Measurements from ENCODE around the gene PSKH1. TPM values are rescaled to one million over a fixed set of nuclear protein-coding genes. Genes with fewer than 3 reads are reported as not detected.

Gene PSKH1
- total and polyA plus RNA-seq, 9 of the 15 experiments (the other 6 are each of a cell fraction or from before 2014, with no cell fraction given) = 0.96 to 20.9 (median 9.4) TPM

DNA sequence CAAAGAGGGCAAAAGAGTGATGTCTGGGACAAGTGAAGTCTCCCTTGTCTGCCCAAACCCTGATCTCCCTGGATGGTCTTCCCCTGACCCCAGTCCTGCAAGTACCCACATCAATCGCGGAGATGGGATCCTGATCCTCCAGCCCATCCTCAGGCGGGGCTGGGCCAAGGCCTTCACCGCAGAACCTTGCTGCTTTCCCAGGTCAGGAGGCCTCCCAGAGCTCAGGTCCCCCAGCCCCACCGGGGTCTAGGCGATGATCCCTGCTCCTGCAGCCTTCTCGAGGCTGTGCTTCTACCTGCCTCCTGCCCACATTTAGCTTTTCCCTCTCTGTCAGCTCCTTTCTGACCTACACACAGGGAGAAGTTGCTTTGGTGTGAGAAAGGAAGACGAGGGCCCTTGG lies 69.1 kb downstream of the PSKH1 start (continued):
- TF ChIP-seq, protein P1, sequence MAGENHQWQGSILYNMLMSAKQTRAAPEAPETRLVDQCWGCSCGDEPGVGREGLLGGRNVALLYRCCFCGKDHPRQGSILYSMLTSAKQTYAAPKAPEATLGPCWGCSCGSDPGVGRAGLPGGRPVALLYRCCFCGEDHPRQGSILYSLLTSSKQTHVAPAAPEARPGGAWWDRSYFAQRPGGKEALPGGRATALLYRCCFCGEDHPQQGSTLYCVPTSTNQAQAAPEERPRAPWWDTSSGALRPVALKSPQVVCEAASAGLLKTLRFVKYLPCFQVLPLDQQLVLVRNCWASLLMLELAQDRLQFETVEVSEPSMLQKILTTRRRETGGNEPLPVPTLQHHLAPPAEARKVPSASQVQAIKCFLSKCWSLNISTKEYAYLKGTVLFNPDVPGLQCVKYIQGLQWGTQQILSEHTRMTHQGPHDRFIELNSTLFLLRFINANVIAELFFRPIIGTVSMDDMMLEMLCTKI (IDR thresholded peaks at IDR 0.05; ENCODE audit: partially characterized antibody) = no peak
- TF ChIP-seq SMAD1 (IDR thresholded peaks at IDR 0.05; ENCODE audit: low read depth, low read length, partially characterized antibody) = no peak

DNA sequence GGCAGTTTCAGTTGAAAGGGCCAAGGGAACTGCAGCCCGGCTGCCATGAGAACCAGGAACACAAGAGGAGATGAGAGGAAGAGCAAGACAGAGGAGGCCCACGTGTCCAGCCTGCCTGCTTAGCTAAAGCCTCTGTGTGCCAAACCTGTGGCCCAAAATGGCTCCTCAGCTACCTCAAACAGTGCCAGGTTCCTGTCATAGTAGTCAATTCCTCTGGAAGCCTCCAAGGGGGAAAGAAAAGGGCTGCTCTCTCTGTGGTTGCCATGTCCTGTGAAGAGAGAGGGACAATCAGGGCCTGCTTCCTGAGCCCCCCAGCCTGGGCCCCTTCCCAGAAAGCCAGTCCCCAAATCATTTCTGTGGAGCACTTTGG lies 70.2 kb downstream of the PSKH1 start:
- ATAC-seq (no peak), FAIRE-seq (no peak), DNase-seq (ENCODE audit: extremely low read depth in 1 of 4, low spot score in 3 of 4) (no peak)
- H3K4me1 ChIP-seq (replicated peaks in 1 of 2; ENCODE audit: control insufficient read depth in 2 of 2, insufficient read depth in 2 of 2, low read length in 2 of 2) = peaks cover 26 to 51% of the 10 kb centered on the region in 2 experiments; a peak in 4 of 5 replicates
- H3K9me3 ChIP-seq (replicated peaks; ENCODE audit: control insufficient read depth, insufficient read depth, low read depth, low read length) = no peaks in the 10 kb centered on the region
- ChIA-PET CTCF (ENCODE audit: low intra/inter-chr PET ratio) (no interaction called here), POLR2A (interaction anchor here (0.7 to 1.5 kb wide), 2 partner anchors 24 to 27 kb away, joined by 3 to 5 read pairs; partner anchors contain the start of gene PSMB10)
- H3K9ac ChIP-seq (ENCODE audit: insufficient read depth in 1 of 2, low read depth in 2 of 2, low read length in 2 of 2) = no peak overlapping the region; a peak in 1 of 4 replicates
- no TSS peak for BruUV-seq (replicated peaks)
- H3K36me3 ChIP-seq (ENCODE audit: control insufficient read depth, insufficient read depth, low read length) = peaks cover 69% of the 10 kb centered on the region; the same call in 2 of the 3 replicates
- H3K79me2 ChIP-seq (ENCODE audit: control insufficient read depth, insufficient read depth, low read length) = peaks cover 24% of the 10 kb centered on the region
- no peak overlapping the region for H3K4me3 ChIP-seq
- peaks cover 13% of the 10 kb centered on the region for H3K9me1 ChIP-seq (ENCODE audit: control insufficient read depth, insufficient read depth, low read length)
- 88% methylated on average over 2 of the region's 2 CpGs for WGBS (ENCODE audit: insufficient coverage, low coverage, missing lambda C conversion rate)
- H3K27me3 ChIP-seq (ENCODE audit: control insufficient read depth in 2 of 2, insufficient read depth in 2 of 2, low read length in 2 of 2) = no peaks in the 10 kb centered on the region
- no peak overlapping the region for H2AFZ ChIP-seq (ENCODE audit: low read depth, low read length)
- no peak overlapping the region for H3K4me2 ChIP-seq (ENCODE audit: insufficient read depth, low read length)
- intact Hi-C loops (cut with micrococcal nuclease) (no loop called here), in situ Hi-C loops (cut with MboI) (no loop called here)
- peaks cover 25% of the 10 kb centered on the region for H4K20me1 ChIP-seq (replicated peaks; ENCODE audit: control insufficient read depth, insufficient read depth, low read length)
- peak overlapping the region; percentile 26; the same call in 1 of the 3 replicates for H3K27ac ChIP-seq (ENCODE audit: extremely low read depth, low read depth, low read length)
- TF ChIP-seq, protein P2, sequence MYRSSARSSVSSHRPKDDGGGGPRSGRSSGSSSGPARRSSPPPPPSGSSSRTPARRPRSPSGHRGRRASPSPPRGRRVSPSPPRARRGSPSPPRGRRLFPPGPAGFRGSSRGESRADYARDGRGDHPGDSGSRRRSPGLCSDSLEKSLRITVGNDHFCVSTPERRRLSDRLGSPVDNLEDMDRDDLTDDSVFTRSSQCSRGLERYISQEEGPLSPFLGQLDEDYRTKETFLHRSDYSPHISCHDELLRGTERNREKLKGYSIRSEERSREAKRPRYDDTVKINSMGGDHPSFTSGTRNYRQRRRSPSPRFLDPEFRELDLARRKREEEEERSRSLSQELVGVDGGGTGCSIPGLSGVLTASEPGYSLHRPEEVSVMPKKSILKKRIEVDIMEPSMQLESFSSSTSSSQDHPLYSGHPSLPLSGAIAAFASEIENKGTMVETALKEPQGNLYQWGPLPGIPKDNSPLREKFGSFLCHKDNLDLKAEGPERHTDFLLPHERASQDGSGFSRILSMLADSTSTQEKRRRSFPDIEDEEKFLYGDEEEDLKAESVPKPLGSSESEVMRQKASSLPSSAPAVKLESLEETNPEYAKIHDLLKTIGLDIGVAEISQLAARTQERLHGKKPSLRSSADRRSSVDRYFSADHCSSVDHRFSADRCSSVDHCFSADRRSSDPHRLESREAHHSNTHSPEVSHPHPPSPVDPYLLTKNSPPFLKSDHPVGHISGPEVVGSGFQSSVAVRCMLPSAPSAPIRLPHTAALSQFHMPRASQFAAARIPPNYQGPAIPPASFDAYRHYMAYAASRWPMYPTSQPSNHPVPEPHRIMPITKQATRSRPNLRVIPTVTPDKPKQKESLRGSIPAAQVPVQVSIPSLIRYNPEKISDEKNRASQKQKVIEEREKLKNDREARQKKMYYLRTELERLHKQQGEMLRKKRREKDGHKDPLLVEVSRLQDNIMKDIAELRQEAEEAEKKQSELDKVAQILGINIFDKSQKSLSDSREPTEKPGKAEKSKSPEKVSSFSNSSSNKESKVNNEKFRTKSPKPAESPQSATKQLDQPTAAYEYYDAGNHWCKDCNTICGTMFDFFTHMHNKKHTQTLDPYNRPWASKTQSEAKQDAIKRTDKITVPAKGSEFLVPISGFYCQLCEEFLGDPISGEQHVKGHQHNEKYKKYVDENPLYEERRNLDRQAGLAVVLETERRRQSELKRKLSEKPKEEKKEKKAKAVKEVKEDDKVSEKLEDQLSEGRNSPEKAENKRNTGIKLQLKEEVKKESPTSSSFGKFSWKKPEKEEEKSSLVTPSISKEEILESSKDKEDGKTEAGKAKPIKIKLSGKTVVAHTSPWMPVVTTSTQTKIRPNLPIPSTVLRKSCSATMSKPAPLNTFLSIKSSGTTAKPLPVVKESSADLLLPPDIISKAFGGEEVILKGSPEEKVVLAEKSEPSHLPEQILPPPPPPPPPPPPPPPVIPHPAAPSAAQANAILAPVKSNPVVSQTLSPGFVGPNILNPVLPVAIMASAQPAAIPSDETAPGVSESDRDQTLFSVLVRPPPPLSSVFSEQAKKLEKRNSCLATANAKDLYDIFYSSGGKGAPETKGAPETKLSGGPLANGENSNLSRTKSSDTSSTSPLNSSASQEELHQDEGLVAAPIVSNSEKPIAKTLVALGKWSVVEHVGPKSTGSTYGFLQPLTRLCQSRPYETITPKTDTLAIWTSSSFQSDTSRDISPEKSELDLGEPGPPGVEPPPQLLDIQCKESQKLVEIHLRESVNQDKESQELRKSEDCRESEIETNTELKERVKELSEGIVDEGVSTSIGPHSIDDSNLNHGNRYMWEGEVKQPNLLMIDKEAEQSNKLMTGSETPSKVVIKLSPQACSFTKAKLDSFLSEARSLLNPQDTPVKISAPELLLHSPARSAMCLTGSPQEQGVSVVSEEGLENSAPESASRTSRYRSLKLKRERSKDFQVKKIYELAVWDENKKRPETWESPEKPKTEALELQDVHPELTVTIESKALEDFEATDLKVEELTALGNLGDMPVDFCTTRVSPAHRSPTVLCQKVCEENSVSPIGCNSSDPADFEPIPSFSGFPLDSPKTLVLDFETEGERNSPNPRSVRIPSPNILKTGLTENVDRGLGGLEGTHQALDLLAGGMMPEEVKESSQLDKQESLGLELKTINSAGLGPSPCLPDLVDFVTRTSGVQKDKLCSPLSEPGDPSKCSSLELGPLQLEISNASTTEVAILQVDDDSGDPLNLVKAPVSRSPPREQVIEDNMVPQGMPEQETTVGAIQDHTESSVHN (IDR thresholded peaks at IDR 0.05; ENCODE audit: borderline replicate concordance in 1 of 2, low read depth in 1 of 2) = no peak
- TF ChIP-seq, protein P3, sequence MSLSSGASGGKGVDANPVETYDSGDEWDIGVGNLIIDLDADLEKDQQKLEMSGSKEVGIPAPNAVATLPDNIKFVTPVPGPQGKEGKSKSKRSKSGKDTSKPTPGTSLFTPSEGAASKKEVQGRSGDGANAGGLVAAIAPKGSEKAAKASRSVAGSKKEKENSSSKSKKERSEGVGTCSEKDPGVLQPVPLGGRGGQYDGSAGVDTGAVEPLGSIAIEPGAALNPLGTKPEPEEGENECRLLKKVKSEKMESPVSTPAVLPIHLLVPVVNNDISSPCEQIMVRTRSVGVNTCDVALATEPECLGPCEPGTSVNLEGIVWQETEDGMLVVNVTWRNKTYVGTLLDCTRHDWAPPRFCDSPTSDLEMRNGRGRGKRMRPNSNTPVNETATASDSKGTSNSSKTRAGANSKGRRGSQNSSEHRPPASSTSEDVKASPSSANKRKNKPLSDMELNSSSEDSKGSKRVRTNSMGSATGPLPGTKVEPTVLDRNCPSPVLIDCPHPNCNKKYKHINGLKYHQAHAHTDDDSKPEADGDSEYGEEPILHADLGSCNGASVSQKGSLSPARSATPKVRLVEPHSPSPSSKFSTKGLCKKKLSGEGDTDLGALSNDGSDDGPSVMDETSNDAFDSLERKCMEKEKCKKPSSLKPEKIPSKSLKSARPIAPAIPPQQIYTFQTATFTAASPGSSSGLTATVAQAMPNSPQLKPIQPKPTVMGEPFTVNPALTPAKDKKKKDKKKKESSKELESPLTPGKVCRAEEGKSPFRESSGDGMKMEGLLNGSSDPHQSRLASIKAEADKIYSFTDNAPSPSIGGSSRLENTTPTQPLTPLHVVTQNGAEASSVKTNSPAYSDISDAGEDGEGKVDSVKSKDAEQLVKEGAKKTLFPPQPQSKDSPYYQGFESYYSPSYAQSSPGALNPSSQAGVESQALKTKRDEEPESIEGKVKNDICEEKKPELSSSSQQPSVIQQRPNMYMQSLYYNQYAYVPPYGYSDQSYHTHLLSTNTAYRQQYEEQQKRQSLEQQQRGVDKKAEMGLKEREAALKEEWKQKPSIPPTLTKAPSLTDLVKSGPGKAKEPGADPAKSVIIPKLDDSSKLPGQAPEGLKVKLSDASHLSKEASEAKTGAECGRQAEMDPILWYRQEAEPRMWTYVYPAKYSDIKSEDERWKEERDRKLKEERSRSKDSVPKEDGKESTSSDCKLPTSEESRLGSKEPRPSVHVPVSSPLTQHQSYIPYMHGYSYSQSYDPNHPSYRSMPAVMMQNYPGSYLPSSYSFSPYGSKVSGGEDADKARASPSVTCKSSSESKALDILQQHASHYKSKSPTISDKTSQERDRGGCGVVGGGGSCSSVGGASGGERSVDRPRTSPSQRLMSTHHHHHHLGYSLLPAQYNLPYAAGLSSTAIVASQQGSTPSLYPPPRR (CRISPR knock-in tag; IDR thresholded peaks at IDR 0.05; ENCODE audit: borderline replicate concordance) = no peak
- no peak for TF ChIP-seq RHOXF2B (CRISPR knock-in tag; conservative IDR thresholded peaks at IDR 0.05)
